ENCODE results near the gene BMP7.

DNA sequence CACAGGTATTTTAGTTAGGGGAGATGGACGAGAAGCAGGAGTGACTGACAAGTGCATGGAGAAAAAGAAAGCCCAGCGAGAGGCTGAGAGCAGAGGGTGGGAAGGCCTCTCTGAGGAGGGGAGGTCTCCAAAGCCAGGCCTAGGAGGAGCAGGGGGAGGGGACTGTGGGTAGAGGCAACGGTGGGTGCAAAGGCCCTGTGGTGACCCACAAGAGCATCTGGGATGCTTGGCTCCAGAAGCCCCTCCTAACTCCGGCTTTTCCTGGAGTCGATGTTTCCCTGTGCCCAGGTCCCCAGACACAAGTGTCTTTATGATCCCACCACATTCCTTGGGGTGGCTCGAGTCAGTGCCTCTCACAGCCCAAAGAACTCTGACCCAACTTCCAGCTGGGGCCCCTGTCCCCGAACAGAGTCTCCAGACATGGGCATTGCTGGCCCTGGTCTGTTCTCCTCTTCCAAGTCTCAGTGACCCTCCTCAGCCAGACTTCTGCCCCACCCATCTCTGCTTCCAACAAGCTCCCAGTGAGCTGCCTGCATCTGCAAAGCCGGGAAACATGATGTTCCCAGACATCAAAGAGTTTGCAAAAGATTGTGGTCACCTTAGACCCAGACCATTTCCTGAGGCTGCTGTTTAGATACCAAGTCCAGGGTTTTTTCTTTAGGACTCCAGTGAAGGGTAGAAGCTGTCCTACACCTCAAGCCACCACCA, 11.1 kb upstream of the BMP7 start:
- TF ChIP-seq, protein P1, sequence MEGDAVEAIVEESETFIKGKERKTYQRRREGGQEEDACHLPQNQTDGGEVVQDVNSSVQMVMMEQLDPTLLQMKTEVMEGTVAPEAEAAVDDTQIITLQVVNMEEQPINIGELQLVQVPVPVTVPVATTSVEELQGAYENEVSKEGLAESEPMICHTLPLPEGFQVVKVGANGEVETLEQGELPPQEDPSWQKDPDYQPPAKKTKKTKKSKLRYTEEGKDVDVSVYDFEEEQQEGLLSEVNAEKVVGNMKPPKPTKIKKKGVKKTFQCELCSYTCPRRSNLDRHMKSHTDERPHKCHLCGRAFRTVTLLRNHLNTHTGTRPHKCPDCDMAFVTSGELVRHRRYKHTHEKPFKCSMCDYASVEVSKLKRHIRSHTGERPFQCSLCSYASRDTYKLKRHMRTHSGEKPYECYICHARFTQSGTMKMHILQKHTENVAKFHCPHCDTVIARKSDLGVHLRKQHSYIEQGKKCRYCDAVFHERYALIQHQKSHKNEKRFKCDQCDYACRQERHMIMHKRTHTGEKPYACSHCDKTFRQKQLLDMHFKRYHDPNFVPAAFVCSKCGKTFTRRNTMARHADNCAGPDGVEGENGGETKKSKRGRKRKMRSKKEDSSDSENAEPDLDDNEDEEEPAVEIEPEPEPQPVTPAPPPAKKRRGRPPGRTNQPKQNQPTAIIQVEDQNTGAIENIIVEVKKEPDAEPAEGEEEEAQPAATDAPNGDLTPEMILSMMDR (conservative IDR thresholded peaks at IDR 0.05) = no peak
- no peak for TF ChIP-seq EZH2 (IDR thresholded peaks at IDR 0.05; ENCODE audit: low read depth)
